G401 (cell line): ENCODE data around the gene CST3. TPM values are rescaled to one million over a fixed set of nuclear protein-coding genes. Genes with fewer than 3 reads are reported as not detected.
"Not testable (repeated sequence)": the region's sequence is repeated elsewhere in the genome, so short reads cannot be mapped to it uniquely, and the experiment has no call there.

ENCODE experiments used
- DNase-seq: peaks from one replicate; pipeline ENCODE4 v3.0.0-alpha.2; 2015; ENCODE audit warnings: low spot score
- in situ Hi-C: cut with HindIII; loops from 2 replicates; pipeline ENCODE4 v1.10.0; 2016; ENCODE audit warnings: low sequenced_read_pairs, mixed read lengths
- total RNA-seq: library from RNA; depleted of rRNA; stranded (reverse); fragments of >200 nt; shearing (Covaris generic); gene quantifications from 2 replicates; pipeline ENCODE4 v1.2.3, GENCODE V29; 2014

CST3 gene
- total RNA-seq, 1 experiment from 2014 or later, result 26.7 TPM

DNA sequence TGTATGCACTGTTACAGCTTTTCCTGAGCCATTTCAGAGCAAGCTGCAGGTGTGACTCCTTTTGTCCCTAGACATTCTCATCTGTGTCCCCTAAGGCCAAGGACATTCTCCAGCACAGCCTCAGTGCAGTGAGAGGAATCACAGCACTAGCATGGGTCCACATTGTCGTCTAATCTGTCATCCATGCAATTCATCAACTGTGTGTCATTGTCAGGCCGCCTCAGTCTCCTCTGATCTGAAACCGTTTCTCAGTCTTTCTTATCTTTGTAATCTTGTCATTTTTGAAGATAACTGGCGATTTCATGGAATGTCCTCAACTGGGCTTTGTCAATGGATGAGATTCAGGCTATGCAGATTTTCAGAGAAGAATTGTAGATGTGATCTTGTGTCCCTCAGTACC, 26.3 kb upstream of the CST3 start:
- in situ Hi-C loops, DNase-seq: not testable (repeated sequence)

DNA sequence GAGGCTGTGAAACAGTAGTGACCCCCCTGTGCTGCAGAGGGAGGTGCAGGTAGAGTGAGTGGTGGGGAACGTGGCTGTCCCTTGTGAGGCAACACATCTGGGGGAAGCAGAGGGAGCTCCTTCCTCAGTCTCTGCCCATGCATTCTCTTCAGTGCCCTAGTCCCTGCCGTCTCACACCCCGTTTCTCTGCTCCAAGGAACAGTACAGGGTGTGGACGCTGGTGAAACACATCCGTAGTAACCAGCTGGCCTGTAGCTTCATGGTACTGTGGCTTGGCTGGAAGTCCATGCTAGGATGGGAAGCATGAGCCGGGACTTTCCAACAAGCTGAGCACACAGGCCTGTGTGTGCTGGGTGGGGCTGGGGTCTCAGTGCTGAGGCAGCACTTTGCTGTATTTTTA, 25.4 kb upstream of the CST3 start:
- in situ Hi-C loops, result no loop called here
- DNase-seq, result no peak

GRCh38 chr20:23662276-23662870, 24.6 kb upstream of the CST3 start:
- no peak for DNase-seq
- in situ Hi-C loops, result no loop called here

DNA sequence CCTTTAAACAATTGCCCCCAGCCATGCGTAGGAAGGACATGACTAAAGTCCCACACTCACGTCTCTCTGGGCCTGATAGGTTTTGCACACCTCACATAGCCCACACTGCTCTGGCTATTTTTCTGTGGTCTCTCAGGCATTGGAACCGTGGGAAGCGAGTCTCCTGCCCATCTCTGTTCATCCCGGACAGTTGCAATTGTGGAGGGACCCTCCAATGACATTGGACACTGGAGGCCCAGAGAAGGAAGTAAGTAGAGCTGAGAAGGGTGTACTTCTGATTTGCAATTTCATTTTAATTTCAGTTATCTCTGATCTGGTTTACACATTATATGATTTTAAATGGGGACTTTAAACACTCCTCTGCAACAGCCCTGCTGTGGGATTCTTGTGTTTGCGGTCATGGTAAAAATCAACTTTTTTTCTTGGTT, 23.3 kb upstream of the CST3 start:
- in situ Hi-C loops, result no loop called here
- no peak for DNase-seq

DNA sequence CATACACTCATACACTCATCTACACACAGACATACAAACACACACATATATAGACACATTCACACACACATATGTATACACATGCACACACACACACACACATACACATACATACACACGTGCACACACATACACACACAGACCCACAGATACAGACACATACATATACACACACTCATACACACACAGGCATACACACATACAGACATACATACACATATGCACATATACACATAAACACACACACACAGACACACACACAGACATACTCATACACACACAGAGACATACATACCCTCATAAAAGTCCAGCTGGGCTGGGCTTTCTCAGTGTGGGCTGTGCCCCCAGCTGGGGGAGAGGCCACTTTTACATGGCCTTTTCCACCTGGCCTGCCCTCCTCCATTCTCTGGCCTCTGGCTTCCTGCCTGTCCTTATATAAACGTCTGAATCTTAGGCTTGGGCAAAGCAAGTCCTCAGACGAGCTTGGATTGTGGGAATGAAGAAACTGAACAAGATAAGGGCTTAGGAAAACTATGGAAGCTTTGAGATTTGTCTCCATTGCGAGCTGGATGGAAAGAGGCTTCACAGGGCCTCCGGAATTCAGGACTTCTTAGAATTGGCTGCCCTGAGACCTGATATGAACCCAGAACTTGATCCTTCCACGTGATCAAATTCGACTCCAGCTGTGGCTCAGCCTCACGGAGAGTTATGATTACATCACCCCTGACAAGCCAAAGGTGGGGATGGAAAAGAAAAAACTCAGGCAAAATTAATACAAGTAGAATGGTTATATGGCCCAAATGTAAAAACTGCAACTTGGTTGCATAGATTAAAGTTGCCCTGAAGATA, 22.5 kb upstream of the CST3 start:
- in situ Hi-C loops, result no loop called here
- no peak for DNase-seq

- DNase-seq, in situ Hi-C loops: not testable (repeated sequence)
Measured at GRCh38 chr20:23659610-23659988, 21.8 kb upstream of the CST3 start.

GRCh38 chr20:23658989-23659609, 21.3 kb upstream of the CST3 start:
- in situ Hi-C loops, result no loop called here
- no peak for DNase-seq

GRCh38 chr20:23658336-23658735, 20.6 kb upstream of the CST3 start:
- in situ Hi-C loops, result no loop called here

GRCh38 chr20:23657202-23657601, 19.4 kb upstream of the CST3 start:
- in situ Hi-C loops, result no loop called here
- DNase-seq, result no peak

More at GRCh38 chr20:23658336-23658735, 20.6 kb upstream of the CST3 start:
- no peak for DNase-seq

DNA sequence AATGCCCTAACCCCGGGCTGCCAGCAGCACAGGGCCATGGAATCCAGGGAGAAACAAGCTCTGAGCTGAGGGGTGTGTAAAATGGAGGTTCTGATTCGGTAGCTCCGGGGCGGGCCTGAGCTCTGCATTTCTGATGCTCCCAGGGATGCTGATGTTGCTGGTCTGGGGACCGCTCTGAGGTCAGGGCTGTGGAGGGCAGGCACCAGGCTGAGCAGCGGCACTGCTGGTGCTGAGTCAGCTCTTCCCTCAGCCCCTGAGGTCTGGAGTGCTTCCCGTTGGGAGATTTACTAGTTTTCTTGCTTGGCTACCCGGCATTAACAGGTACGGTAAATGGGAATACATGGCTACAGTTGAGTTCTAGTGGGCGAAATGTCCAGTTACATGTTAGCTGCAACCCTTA, 18.6 kb upstream of the CST3 start:
- in situ Hi-C loops, result no loop called here
- DNase-seq, result no peak

- in situ Hi-C loops, result no loop called here
- peak; percentile 32 for DNase-seq
Measured at GRCh38 chr20:23655491-23656211, 17.9 kb upstream of the CST3 start.

- DNase-seq, result no peak
- in situ Hi-C loops, result no loop called here
Measured at GRCh38 chr20:23654717-23655116, 17.0 kb upstream of the CST3 start.

- in situ Hi-C loops, result no loop called here
- DNase-seq, result no peak
Measured at GRCh38 chr20:23654000-23654399, 16.2 kb upstream of the CST3 start.

- in situ Hi-C loops, result no loop called here
- no peak for DNase-seq
Measured at GRCh38 chr20:23653400-23653938, 15.7 kb upstream of the CST3 start.

GRCh38 chr20:23652926-23653325, 15.2 kb upstream of the CST3 start:
- no peak for DNase-seq
- in situ Hi-C loops, result no loop called here

DNA sequence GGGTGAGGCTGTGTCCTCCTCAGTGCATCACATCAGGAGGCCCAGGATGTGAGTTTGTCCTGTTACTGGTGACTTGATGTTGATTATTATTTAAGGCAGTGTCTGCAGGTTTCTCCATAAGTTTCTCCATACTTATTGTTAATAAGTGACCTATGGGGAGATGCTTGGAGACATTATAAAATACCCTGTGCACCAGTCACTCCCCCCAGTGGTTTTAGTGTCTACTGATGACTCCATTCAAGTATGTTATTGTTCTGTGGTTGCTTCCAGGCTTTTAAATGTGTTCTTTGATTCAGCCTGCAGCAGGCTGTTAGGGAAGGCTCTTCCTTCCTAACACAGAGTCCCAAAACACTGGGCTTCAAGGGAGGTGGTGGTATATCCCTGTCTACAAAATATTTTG, 14.6 kb upstream of the CST3 start:
- in situ Hi-C loops, result no loop called here
- DNase-seq, result no peak

GRCh38 chr20:23651117-23651516, 13.4 kb upstream of the CST3 start:
- no peak for DNase-seq
- in situ Hi-C loops, result no loop called here

- DNase-seq, result no peak
- in situ Hi-C loops, result no loop called here
Measured at GRCh38 chr20:23649830-23650417, 12.2 kb upstream of the CST3 start.

DNA sequence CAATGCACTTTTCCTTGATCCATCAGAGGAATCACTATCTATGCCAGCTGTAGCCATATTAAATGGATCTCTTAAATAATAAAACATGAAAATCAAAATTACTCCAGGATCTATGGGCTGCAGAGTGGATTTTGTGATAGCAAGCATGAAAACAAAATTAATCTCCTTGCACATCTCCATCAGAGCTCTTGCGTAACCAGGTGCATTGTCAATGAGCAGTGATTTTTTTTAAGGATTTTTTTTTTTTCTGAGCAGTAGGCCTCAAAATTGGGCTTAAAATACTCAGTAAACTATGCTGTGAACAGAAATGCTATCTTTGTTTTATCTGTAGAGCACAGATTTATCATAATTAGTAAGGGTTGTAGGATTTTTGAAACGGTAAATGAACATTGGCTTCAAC, 11.5 kb upstream of the CST3 start:
- no peak for DNase-seq
- in situ Hi-C loops, result no loop called here
